OCI-LY1 (cell line): ENCODE measurements around the gene LMF1.

Experiments
- H2AFZ ChIP-seq: fragments of 200-600 bp; sonication (generic), shearing (Covaris generic); 2 replicates; pipeline ENCODE4 v1.6.0; 2014; ENCODE audit warnings: antibody characterized with exemption, mild to moderate bottlenecking, low read length
- H3F3A ChIP-seq: fragments of 200-600 bp; sonication (generic), shearing (Covaris generic); 2 replicates; pipeline ENCODE4 v1.6.0; 2014; ENCODE audit warnings: mild to moderate bottlenecking, antibody characterized with exemption, low read length, moderate library complexity; ENCODE audit not compliant: insufficient read depth
- H3K27ac ChIP-seq: fragments of 200-600 bp; sonication (generic); 2 replicates; pipeline ENCODE4 v1.5.1; 2014; ENCODE audit warnings: low read length, mixed run types, mild to moderate bottlenecking, low read depth; ENCODE audit not compliant: poor library complexity, severe bottlenecking
- H3K27me3 ChIP-seq: fragments of 200-600 bp; sonication (generic); 2 replicates; pipeline ENCODE4 v1.6.0; 2014; ENCODE audit warnings: antibody characterized with exemption, mild to moderate bottlenecking, low read length, moderate library complexity; ENCODE audit not compliant: insufficient read depth
- H3K36me3 ChIP-seq: fragments of 200-600 bp; sonication (generic); 2 replicates; pipeline ENCODE4 v1.6.1; 2014; ENCODE audit warnings: mild to moderate bottlenecking, antibody characterized with exemption, low read length, moderate library complexity, mixed read lengths; ENCODE audit not compliant: insufficient read depth
- H3K4me1 ChIP-seq: fragments of 200-600 bp; sonication (generic); 2 replicates; pipeline ENCODE4 v1.5.1; 2014; ENCODE audit warnings: mild to moderate bottlenecking, low read length, moderate library complexity; ENCODE audit not compliant: insufficient read depth, severe bottlenecking
- H3K4me2 ChIP-seq: fragments of 200-600 bp; sonication (generic), shearing (Covaris generic); 2 replicates; pipeline ENCODE4 v1.6.1; 2014; ENCODE audit warnings: low read length
- H3K4me3 ChIP-seq: fragments of 200-600 bp; sonication (generic); 2 replicates; pipeline ENCODE4 v1.5.1; 2014; ENCODE audit warnings: low read length, low read depth, mild to moderate bottlenecking, mixed read lengths; ENCODE audit not compliant: poor library complexity, severe bottlenecking
- H3K79me2 ChIP-seq: fragments of 200-600 bp; shearing (Covaris generic); 2 replicates; pipeline ENCODE4 v1.6.1; 2016; ENCODE audit warnings: mixed run types, low read length, mixed read lengths; ENCODE audit not compliant: insufficient read depth
- H3K9ac ChIP-seq: fragments of 200-600 bp; sonication (generic), shearing (Covaris generic); 2 replicates; pipeline ENCODE4 v1.6.1; 2014; ENCODE audit warnings: mild to moderate bottlenecking, low read length, mixed read lengths
- H3K9me2 ChIP-seq: fragments of 200-600 bp; sonication (generic), shearing (Covaris generic); 2 replicates; pipeline ENCODE4 v1.6.1; 2014; ENCODE audit warnings: low read depth, mild to moderate bottlenecking, low read length, mixed read lengths
- H3K9me3 ChIP-seq: fragments of 200-600 bp; shearing (Covaris generic); 2 replicates; pipeline ENCODE4 v1.6.1; 2014; ENCODE audit warnings: low read length, mixed read lengths
- H4K20me1 ChIP-seq: fragments of 200-600 bp; sonication (generic), shearing (Covaris generic); 2 replicates; pipeline ENCODE4 v1.6.0; 2016; ENCODE audit warnings: mild to moderate bottlenecking, low read length; ENCODE audit not compliant: insufficient read depth
- CTCF ChIP-seq: fragments of 200-600 bp; sonication (generic), shearing (Covaris generic); IDR thresholded peaks from 2 replicates; pipeline ENCODE4 v1.5.1; 2017; ENCODE audit warnings: mild to moderate bottlenecking, antibody characterized with exemption, low read length, moderate library complexity, mixed read lengths
- EZH2 ChIP-seq: fragments of 200-600 bp; sonication (generic), shearing (Covaris generic); IDR thresholded peaks from 2 replicates; pipeline ENCODE4 v1.8.0; 2017; ENCODE audit warnings: borderline replicate concordance, mixed run types, mild to moderate bottlenecking, antibody characterized with exemption, low read length, moderate library complexity, mixed read lengths

Gene LMF1

DNA sequence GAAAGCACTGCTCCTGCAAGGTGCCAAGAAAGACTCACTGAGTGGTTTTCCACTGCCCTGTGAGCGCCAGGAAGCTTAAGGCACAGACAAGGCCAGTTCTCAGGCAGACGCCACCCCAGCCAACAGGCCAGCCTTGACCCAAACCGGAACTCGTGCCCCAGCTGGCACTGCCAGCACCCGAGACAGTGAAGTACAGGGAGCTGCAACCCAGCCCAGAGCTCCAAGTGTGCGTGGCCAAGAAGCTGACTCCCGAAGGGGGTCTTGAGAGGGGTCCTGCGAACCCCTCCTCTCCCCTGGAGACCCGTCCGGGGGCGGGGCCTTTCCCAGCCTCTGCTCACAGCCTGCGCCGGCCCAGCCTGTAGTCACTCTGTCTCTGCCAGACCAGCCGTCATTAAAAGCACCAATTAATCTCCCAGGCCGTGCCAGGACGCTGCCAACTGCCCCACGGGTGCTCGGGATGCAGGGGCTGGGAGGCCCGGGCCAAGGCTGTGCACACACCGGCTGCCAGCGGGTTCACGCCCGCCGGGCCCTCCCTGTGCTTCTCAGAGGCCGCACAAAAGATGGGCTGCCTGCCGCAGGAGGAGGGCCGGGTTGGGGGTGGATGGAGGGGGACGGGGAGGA is 6.4 kb upstream of the LMF1 start:
- no peak overlapping the region for H2AFZ ChIP-seq

DNA sequence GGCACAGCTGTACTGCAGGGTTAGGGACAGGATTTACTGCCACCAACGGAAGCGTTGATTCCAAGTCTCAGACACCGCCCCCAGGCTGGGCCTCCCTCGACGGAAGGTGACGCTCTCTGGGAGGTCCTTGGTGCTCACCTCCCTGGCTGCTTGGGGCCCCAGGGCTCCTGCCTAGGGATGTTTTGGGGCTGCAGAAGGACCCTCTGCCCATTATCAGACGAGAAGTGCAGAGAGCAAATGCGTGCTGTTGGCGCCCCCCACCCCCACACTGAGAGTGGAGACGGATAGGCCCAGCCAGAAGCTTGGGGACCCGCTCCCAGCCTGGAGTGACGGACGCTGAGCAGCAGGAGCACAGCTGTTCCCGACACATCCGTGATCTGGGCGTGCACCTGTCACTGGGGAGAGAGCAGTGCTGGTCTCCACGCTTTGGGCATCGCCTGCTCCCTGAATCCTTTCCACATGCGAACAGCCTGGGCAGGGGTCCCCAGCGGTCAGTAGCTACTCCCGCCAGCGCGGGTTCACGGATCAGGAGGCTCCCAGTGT is 5.7 kb upstream of the LMF1 start:
- Histone ChIP-seq H3K36me3 (no peaks in the 10 kb centered on the region), H3K4me1 (peaks cover 13% of the 10 kb centered on the region), H3K9me3 (no peaks in the 10 kb centered on the region), H3K9ac (no peak overlapping the region), H3K27ac (no peak overlapping the region), H3K4me3 (no peak overlapping the region), H4K20me1 (no peaks in the 10 kb centered on the region), H3K9me2 (no peaks in the 10 kb centered on the region), H3K4me2 (no peak overlapping the region), H3F3A (no peaks in the 10 kb centered on the region), H3K27me3 (peaks cover 12% of the 10 kb centered on the region; the same call in 1 of the 2 replicates), H3K79me2 (no peaks in the 10 kb centered on the region), H2AFZ (no peak overlapping the region)
- TF ChIP-seq CTCF (no peak), EZH2 (no peak)

More for the DNA sequence above, 6.4 kb upstream of the LMF1 start:
- peaks cover 13% of the 10 kb centered on the region for H3K4me1 ChIP-seq
- no peak overlapping the region for H3K27ac ChIP-seq
- H3K79me2 ChIP-seq, result no peaks in the 10 kb centered on the region
- H3K36me3 ChIP-seq, result no peaks in the 10 kb centered on the region
- H3K4me2 ChIP-seq, result no peak overlapping the region
- peaks cover 9% of the 10 kb centered on the region; the same call in 1 of the 2 replicates for H3K27me3 ChIP-seq
- H3F3A ChIP-seq, result no peaks in the 10 kb centered on the region
- TF ChIP-seq EZH2 (no peak), CTCF (no peak)
- H3K9ac ChIP-seq, result no peak overlapping the region
- no peaks in the 10 kb centered on the region for H3K9me3 ChIP-seq
- no peaks in the 10 kb centered on the region for H3K9me2 ChIP-seq
- no peak overlapping the region for H3K4me3 ChIP-seq
- H4K20me1 ChIP-seq, result no peaks in the 10 kb centered on the region

GRCh38 chr16:975291-975690 is 4.5 kb upstream of the LMF1 start:
- no peak overlapping the region for H3K27ac ChIP-seq
- H3K9me3 ChIP-seq, result no peaks in the 10 kb centered on the region
- no peaks in the 10 kb centered on the region for H3F3A ChIP-seq
- peaks cover 13% of the 10 kb centered on the region for H3K4me1 ChIP-seq
- no peaks in the 10 kb centered on the region for H3K36me3 ChIP-seq
- no peak overlapping the region for H3K9ac ChIP-seq
- H3K9me2 ChIP-seq, result no peaks in the 10 kb centered on the region
- H3K79me2 ChIP-seq, result no peaks in the 10 kb centered on the region
- H3K4me3 ChIP-seq, result no peak overlapping the region
- TF ChIP-seq CTCF (no peak), EZH2 (no peak)
- H4K20me1 ChIP-seq, result no peaks in the 10 kb centered on the region
- no peak overlapping the region for H3K4me2 ChIP-seq
- peaks cover 12% of the 10 kb centered on the region; the same call in 1 of the 2 replicates for H3K27me3 ChIP-seq
- no peak overlapping the region for H2AFZ ChIP-seq
